ENCODE data around the gene TMCO4. TPM values are rescaled to one million over a fixed set of nuclear protein-coding genes. Genes with fewer than 3 reads are reported as not detected.

The TMCO4 gene
- total and polyA plus RNA-seq, 2 of the 8 experiments (the other 6 are each of a cell fraction or from before 2014, with no cell fraction given): 3.0 to 3.1 TPM

GRCh38 chr1:19837866-19838265, 38.1 kb upstream of the TMCO4 start (continued):
- no peak for TF ChIP-seq RNF2 (IDR thresholded peaks at IDR 0.05; ENCODE audit: borderline replicate concordance, low read depth, low read length, missing control alignments, poor library complexity, severe bottlenecking)
- no peak for TF ChIP-seq SRF (IDR thresholded peaks at IDR 0.05; ENCODE audit: low read depth, low read length)
- TF ChIP-seq SIX5 (IDR thresholded peaks at IDR 0.05; ENCODE audit: low read depth, low read length): no peak
- no peak for TF ChIP-seq SP1 (IDR thresholded peaks at IDR 0.05; ENCODE audit: low read depth, low read length)

Data from H1 (cell line).